Activated naive CD8-positive, alpha-beta T cell treated with anti-CD3 and anti-CD28 coated beads for 36 hours (primary cell): ENCODE results near the gene CDPF1. TPM values are rescaled to one million over a fixed set of nuclear protein-coding genes. Genes with fewer than 3 reads are reported as not detected.
A peak's percentile ranks its signal among the peaks of the same experiment; 100 is the strongest.
"Not testable (repeated sequence)": the region's sequence is repeated elsewhere in the genome, so short reads cannot be mapped to it uniquely, and the experiment has no call there.

ENCODE experiments used
- DNase-seq: peaks from one replicate; pipeline ENCODE4 v3.0.0; 2021
- H3K27ac Mint-ChIP-seq: one replicate; pipeline ENCODE4 v1.8.0; 2022; ENCODE audit warnings: mild to moderate bottlenecking, moderate library complexity, mixed read lengths
- H3K27me3 Mint-ChIP-seq: one replicate; pipeline ENCODE4 v1.8.0; 2022; ENCODE audit warnings: mild to moderate bottlenecking, mixed read lengths
- H3K36me3 Mint-ChIP-seq: one replicate; pipeline ENCODE4 v1.8.0; 2021; ENCODE audit warnings: mild to moderate bottlenecking, mixed read lengths
- H3K4me1 Mint-ChIP-seq: one replicate; pipeline ENCODE4 v1.8.0; 2021; ENCODE audit warnings: mixed read lengths
- H3K4me3 Mint-ChIP-seq: one replicate; pipeline ENCODE4 v1.8.0; 2022; ENCODE audit warnings: mild to moderate bottlenecking, moderate library complexity, mixed read lengths
- H3K9me3 Mint-ChIP-seq: one replicate; pipeline ENCODE4 v1.8.0; 2022; ENCODE audit warnings: mixed read lengths
- total RNA-seq, 2 experiments: library from RNA; stranded (reverse); gene quantifications; one replicate each; pipeline ENCODE4 v1.2.3, GENCODE V29; 2021

Gene CDPF1
- total RNA-seq, 2 experiments from 2014 or later: 8.4 to 10.7 TPM

GRCh38 chr22:46272762-46273431 is 22.8 kb upstream of the CDPF1 start:
- no peaks in the 10 kb centered on the region for H3K27me3 Mint-ChIP-seq
- peaks cover 14% of the 10 kb centered on the region for H3K36me3 Mint-ChIP-seq
- H3K4me3 Mint-ChIP-seq: no peak overlapping the region
- H3K9me3 Mint-ChIP-seq: peaks cover 2% of the 10 kb centered on the region
- no peak overlapping the region for H3K27ac Mint-ChIP-seq
- peaks cover 3% of the 10 kb centered on the region for H3K4me1 Mint-ChIP-seq
- no peak for DNase-seq

DNA sequence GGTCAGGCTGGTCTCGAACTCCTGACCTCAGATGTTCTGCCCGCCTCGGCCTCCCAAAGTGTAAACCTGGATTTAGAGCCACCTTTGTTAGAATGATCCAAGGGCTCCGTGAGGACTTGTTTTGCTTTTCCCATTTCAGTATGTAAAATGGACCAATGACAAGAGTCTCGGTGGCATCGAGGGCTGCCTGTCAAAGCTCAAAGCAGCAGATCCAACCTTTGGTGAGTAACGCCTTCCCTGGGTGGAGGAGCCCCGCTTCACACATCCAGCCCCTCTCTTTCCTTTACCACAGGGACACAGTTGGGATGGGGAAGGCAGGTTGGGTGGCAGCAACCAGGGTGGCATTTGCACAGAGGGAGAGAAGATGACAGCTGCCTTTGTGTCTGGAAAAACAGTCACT is 22.1 kb upstream of the CDPF1 start:
- no peak overlapping the region for H3K27ac Mint-ChIP-seq
- DNase-seq: no peak
- peaks cover 2% of the 10 kb centered on the region for H3K9me3 Mint-ChIP-seq
- H3K4me1 Mint-ChIP-seq: peaks cover 6% of the 10 kb centered on the region
- peaks cover 4% of the 10 kb centered on the region for H3K27me3 Mint-ChIP-seq
- H3K36me3 Mint-ChIP-seq: peaks cover 11% of the 10 kb centered on the region
- H3K4me3 Mint-ChIP-seq: no peak overlapping the region

DNA sequence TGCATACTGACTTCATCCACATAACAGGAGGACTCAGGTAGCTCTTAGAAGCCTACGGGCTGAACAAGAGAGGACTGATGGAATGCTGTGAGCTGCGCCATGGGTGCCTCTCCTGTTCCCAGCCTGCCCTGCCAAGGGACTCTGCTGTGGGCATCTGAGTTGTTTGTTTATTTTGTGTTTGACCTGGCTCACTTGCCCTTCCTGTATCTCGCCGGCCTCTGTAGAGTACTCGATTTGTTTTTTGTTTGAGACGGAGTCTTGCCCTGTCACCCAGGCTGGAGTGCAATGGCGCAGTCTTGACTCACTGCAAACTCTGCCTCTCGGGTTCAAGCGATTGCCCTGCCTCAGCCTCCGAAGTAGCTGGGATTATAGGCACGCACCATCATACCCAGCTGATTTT is 19.5 kb upstream of the CDPF1 start:
- DNase-seq: no peak
- Mint-ChIP-seq H3K9me3 (peaks cover 7% of the 10 kb centered on the region), H3K27ac (no peak overlapping the region), H3K36me3 (peaks cover 4% of the 10 kb centered on the region), H3K4me1 (peaks cover 8% of the 10 kb centered on the region), H3K4me3 (no peak overlapping the region), H3K27me3 (peaks cover 26% of the 10 kb centered on the region)

GRCh38 chr22:46267431-46268279 is 17.6 kb upstream of the CDPF1 start, which contains the start of gene TTC38:
Gene TTC38, plus strand, starts transcription at chr22:46268008. Its CDS starts 32 bp downstream, at chr22:46268040.
- H3K9me3 Mint-ChIP-seq: peaks cover 7% of the 10 kb centered on the region
- peak within 1 kb of the TSS; percentile 60 for H3K27ac Mint-ChIP-seq
- H3K4me1 Mint-ChIP-seq: peaks cover 8% of the 10 kb centered on the region
- peak within 1 kb of the TSS; percentile 86 for H3K4me3 Mint-ChIP-seq
- peaks cover 4% of the 10 kb centered on the region for H3K36me3 Mint-ChIP-seq
- DNase-seq: peak; percentile 52
- peaks cover 41% of the 10 kb centered on the region for H3K27me3 Mint-ChIP-seq

DNA sequence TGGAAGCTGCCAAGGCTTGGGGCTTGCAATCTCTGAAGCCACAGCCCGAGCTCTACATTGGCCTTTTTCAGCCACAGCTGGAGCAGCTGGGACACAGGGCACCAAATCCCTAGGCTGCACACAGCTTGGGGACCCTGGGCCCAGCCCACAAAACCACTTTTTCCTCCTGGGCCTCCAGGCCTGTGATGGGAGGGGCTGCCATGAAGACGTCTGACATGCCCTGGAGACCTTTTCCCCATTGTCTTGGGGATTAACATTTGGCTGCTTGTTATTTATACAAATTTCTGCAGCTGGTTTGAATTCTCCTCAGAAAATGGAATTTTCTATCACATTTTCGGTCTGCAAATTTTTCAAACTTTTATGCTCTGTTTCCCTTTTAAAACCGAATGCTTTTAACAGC is 15.5 kb upstream of the CDPF1 start:
- H3K9me3 Mint-ChIP-seq, H3K4me3 Mint-ChIP-seq, H3K36me3 Mint-ChIP-seq, DNase-seq, H3K4me1 Mint-ChIP-seq, H3K27ac Mint-ChIP-seq: not testable (repeated sequence)
- peaks cover 60% of the 10 kb centered on the region for H3K27me3 Mint-ChIP-seq

DNA sequence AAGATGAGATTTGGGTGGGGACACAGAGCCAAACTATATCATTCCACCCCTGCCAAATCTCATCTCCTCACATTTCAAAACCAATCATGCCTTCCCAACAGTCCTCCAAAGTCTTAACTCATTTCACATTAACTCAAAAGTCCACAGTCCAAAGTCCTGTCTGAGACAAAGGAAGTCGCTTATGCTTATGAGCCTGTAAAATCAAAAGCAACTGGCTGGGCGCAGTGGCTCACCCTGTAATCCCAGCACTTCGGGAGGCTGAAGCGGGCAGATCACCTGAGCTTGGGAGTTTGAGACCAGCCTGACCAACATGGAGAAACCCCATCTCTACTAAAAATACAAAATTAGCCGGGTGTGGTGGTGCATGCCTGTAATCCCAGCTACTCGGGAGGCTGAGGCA is 14.4 kb upstream of the CDPF1 start:
- not testable (repeated sequence) for H3K4me3 Mint-ChIP-seq, H3K9me3 Mint-ChIP-seq, DNase-seq, H3K4me1 Mint-ChIP-seq, H3K36me3 Mint-ChIP-seq, H3K27ac Mint-ChIP-seq
- H3K27me3 Mint-ChIP-seq: peaks cover 71% of the 10 kb centered on the region

DNA sequence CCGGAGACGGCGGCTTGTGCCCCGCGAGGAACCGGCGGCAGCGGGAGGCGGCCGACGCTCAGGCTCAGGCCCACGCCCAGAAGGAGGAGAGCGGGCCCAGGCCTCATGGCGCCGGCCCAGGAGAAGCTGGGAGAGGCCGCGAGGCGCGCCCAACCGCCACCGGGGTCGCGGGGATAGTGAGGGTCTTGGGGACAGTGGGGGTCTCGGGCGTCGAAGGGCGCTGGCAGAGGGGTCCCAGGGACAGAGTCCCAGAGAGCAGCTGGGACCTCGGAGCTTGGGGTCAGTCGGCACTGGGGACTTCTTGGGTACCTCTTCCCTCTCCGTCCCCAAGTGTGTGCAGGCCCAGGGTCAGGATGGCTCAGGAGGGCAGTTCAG is 13.1 kb upstream of the CDPF1 start, which contains the start of gene PKDREJ:
Gene PKDREJ, minus strand, starts transcription at position 128 of the 375 bp plus-strand sequence. Its CDS starts 21 bp downstream, at position 107.
- no peak for DNase-seq
- peaks cover 6% of the 10 kb centered on the region for H3K4me1 Mint-ChIP-seq
- H3K9me3 Mint-ChIP-seq: peaks cover 7% of the 10 kb centered on the region
- H3K36me3 Mint-ChIP-seq: peaks cover 4% of the 10 kb centered on the region
- peaks cover 79% of the 10 kb centered on the region for H3K27me3 Mint-ChIP-seq
- peak within 1 kb of the TSS; percentile 60 for H3K4me3 Mint-ChIP-seq
- no peak within 1 kb of the TSS for H3K27ac Mint-ChIP-seq

DNA sequence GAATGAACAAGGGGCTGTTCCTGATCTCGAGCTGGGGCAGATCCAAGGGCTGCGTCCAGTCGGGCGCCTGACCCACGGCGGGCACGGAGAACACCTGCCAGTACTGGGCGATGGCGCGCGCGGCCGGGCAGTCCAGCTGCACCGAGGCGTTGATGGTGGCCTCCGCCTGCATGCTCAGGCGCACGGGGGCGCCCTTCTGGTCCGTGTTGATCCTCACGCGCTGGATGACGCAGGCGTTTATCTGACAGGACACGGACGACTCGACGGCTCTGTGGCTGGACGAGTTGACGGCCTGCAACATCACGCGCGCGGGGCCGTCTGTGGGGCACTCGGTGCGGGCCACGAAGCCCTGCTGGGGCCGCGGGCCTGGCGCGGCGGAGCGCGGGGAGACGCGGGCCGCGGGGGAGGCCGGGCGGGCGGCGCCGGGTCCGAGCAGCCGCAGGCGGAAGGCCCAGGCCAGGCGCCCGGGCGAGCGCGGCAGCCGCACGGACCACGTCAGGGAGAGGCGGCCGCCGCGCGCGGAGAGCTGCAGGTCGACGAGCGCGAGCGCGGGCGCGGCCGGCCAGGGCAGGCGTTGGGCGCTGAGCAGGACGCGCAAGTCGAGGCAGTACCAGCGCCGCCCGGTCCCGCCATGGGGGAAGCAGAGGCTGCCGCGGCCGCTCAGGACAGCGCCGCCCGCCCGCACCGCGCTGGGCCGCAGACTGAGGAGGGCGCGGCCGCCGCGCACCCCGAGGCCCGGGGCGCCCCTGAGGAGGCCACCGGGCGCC is 12.5 kb upstream of the CDPF1 start:
- Mint-ChIP-seq H3K4me3 (no peak overlapping the region), H3K27ac (no peak overlapping the region), H3K4me1 (peaks cover 5% of the 10 kb centered on the region), H3K9me3 (peaks cover 10% of the 10 kb centered on the region), H3K27me3 (peaks cover 80% of the 10 kb centered on the region), H3K36me3 (peaks cover 4% of the 10 kb centered on the region)
- peak; percentile 41 for DNase-seq

GRCh38 chr22:46260038-46260437 is 9.9 kb upstream of the CDPF1 start:
- H3K27me3 Mint-ChIP-seq: peaks cover 58% of the 10 kb centered on the region
- H3K4me1 Mint-ChIP-seq: no peaks in the 10 kb centered on the region
- H3K27ac Mint-ChIP-seq: no peak overlapping the region
- H3K9me3 Mint-ChIP-seq: peaks cover 4% of the 10 kb centered on the region
- no peak overlapping the region for H3K4me3 Mint-ChIP-seq
- no peak for DNase-seq
- peaks cover 6% of the 10 kb centered on the region for H3K36me3 Mint-ChIP-seq

DNA sequence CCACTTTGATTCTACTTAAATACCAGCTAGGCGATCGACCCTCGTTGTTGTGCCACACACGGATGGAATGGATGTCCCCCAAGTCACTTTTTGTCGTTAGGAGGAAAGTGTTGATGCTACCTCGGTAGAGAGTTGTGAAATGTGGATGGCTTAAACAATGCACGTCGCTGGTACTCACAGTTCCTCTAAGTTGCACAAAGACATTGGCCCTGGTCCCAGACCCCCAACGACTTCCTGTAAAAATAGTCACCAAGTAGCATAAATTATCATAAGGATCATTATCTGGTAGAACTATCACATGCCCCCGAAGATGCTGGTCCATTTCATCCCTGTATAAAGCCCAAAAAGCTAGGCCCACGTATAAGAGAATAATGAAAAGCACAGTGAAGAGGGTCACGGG is 9.3 kb upstream of the CDPF1 start:
- no peak for DNase-seq
- Mint-ChIP-seq H3K4me3 (no peak overlapping the region), H3K27ac (no peak overlapping the region), H3K36me3 (peaks cover 7% of the 10 kb centered on the region), H3K4me1 (peaks cover under 1% of the 10 kb centered on the region), H3K27me3 (peaks cover 52% of the 10 kb centered on the region), H3K9me3 (peaks cover 4% of the 10 kb centered on the region)

- H3K27ac Mint-ChIP-seq: no peak overlapping the region
- H3K36me3 Mint-ChIP-seq: peaks cover 18% of the 10 kb centered on the region
- H3K27me3 Mint-ChIP-seq: peaks cover 29% of the 10 kb centered on the region
- peaks cover 7% of the 10 kb centered on the region for H3K9me3 Mint-ChIP-seq
- no peak overlapping the region for H3K4me3 Mint-ChIP-seq
- no peak for DNase-seq
- H3K4me1 Mint-ChIP-seq: peaks cover 12% of the 10 kb centered on the region
Observed at GRCh38 chr22:46256358-46256958, 6.4 kb upstream of the CDPF1 start.

DNA sequence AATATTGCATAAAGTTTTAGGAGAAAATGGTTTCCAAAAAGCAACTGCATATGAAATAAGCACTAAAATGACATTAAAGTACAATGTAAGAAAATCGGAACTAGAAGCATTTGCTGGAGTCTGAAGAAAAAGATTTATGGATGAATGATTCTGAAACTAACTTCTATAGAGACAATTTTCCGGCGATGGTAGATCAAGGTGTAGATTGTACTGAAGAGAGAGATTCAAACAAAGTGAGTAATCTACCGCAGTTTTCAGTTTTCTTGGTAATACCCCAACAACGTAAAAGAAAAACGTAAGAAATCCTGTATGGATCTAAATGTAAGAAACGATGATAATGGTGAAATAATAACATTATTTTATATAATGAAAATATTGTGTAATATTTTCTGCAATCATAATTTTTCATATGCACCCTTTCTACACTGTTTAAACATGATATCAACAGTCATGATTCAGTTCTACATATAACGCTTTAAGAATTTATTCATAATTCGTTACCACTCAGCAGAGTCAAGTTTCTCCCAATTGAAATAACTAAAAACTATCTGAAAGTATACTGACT is 1.8 kb upstream of the CDPF1 start:
- Mint-ChIP-seq H3K27ac (no peak overlapping the region), H3K4me3 (peak overlapping the region; percentile 83), H3K9me3 (peaks cover 3% of the 10 kb centered on the region), H3K27me3 (no peaks in the 10 kb centered on the region), H3K4me1 (peaks cover 28% of the 10 kb centered on the region), H3K36me3 (peaks cover 20% of the 10 kb centered on the region)
- no peak for DNase-seq

- Mint-ChIP-seq H3K4me1 (peaks cover 29% of the 10 kb centered on the region), H3K27ac (peak overlapping the region; percentile 81), H3K4me3 (peak overlapping the region; percentile 83), H3K36me3 (peaks cover 18% of the 10 kb centered on the region), H3K27me3 (no peaks in the 10 kb centered on the region), H3K9me3 (peaks cover 3% of the 10 kb centered on the region)
- no peak for DNase-seq
Observed at GRCh38 chr22:46251266-46251665, 1.2 kb upstream of the CDPF1 start.

DNA sequence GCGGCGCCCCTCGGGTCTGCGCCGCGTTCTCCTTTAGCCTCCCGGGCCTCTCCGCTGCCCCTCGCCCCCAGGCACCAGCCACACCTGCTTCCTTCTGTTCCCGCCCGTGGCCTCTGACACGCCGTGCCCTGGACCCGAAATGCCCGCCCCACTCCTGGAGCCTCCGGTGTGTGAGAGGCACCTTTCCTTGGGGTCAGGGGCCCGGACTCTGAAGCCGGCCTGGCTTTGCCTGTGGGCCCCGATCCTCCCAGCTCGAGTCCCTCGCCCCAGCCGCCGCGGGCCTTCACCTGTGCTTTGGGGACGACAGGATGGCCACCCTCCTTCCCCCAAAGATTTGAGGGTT is 661 bp upstream of the CDPF1 start:
- peak overlapping the region; percentile 81 for H3K27ac Mint-ChIP-seq
- peak; percentile 18 for DNase-seq

More for the DNA sequence above, 661 bp upstream of the CDPF1 start:
- Mint-ChIP-seq H3K36me3 (peaks cover 17% of the 10 kb centered on the region), H3K4me1 (peaks cover 30% of the 10 kb centered on the region), H3K27me3 (no peaks in the 10 kb centered on the region), H3K4me3 (peak overlapping the region; percentile 83), H3K9me3 (peaks cover 3% of the 10 kb centered on the region)
